ENCODE data around the gene IRX3.

DNA sequence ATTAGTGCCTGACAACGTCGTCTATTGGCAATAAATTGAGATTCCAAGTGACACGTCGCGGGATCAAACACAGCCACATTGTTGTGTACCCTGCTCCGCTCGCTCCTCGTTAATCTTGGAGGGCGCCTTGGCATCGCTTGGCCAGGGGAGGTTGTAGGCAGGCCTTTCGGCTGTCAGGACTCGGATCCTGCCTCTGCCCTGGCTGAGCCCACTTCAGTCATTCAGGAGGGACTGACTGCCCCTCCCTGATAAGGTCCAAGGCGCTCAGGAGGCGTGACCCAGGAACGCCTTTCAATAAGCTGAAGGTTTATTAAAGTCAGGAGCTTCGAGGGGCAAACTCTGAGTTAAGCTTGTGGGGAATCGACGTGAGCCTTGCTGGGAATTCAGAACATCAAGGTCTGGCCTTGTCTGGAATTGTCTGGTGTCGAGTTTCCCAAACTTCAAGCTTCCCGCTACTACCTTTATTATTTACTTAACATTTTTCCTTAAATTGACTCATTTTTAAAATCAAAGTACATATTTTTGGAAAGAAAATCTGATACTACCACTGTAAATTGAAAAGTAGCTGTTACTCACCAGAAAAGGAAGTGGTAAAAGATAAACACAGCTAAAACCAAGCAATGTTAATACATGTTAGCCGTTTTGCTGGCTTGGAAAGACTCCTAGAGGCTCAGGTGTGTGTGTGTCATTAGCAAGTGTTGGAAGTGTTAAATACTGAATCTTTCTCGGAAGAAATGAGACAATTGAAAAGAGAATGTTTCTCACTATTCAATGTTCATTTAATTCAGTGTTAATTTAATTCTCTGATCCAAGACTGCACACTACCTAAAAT is 5.3 kb upstream of the IRX3 start:
- TF ChIP-seq CTCF (IDR thresholded peaks at IDR 0.05; ENCODE audit: borderline replicate concordance, extremely low read depth, low read length, poor library complexity, severe bottlenecking) (peak; percentile 11), EZH2 (IDR thresholded peaks at IDR 0.05; ENCODE audit: borderline replicate concordance, low read depth, low read length, severe bottlenecking) (no peak)
